ENCODE results near the gene SEMA3C.

SEMA3C gene

DNA sequence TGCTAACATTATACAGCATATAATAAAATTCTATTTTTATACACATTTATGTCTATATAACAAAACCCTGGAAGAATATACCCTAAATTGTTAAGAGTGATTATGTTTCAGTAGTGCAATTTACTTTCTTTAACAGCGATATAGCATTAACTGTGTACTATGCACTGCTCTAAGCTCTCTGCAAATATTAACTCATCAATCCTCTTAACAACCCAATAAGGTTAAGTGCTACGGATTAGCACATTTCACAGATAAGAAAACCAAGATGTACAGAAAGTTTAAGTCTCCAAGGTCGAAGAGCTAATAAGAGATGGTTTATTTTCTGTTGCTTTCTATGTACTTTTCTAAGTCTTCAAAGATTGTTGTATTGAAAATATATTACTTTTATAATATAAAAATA is 95.8 kb downstream of the SEMA3C start:
- H3K36me3 ChIP-seq (ENCODE audit: control insufficient read depth, low read length), result no peaks in the 10 kb centered on the region
- no peaks in the 10 kb centered on the region for H3K9me3 ChIP-seq (ENCODE audit: control insufficient read depth, insufficient read depth, low read length)
- no peaks in the 10 kb centered on the region for H4K20me1 ChIP-seq (ENCODE audit: control insufficient read depth, insufficient read depth, low read depth, low read length)
- no peaks in the 10 kb centered on the region; the same call in 1 of the 2 replicates for H3K9me2 ChIP-seq (replicated peaks; ENCODE audit: control insufficient read depth, low read length)
- H3K27ac ChIP-seq (ENCODE audit: low read depth, low read length), result no peak overlapping the region
- no peak for TF ChIP-seq EZH2phosphoT487 (IDR thresholded peaks at IDR 0.05; ENCODE audit: borderline replicate concordance, low read length)
- TF ChIP-seq, protein P1, sequence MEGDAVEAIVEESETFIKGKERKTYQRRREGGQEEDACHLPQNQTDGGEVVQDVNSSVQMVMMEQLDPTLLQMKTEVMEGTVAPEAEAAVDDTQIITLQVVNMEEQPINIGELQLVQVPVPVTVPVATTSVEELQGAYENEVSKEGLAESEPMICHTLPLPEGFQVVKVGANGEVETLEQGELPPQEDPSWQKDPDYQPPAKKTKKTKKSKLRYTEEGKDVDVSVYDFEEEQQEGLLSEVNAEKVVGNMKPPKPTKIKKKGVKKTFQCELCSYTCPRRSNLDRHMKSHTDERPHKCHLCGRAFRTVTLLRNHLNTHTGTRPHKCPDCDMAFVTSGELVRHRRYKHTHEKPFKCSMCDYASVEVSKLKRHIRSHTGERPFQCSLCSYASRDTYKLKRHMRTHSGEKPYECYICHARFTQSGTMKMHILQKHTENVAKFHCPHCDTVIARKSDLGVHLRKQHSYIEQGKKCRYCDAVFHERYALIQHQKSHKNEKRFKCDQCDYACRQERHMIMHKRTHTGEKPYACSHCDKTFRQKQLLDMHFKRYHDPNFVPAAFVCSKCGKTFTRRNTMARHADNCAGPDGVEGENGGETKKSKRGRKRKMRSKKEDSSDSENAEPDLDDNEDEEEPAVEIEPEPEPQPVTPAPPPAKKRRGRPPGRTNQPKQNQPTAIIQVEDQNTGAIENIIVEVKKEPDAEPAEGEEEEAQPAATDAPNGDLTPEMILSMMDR (IDR thresholded peaks at IDR 0.05; ENCODE audit: low read depth, low read length, poor library complexity, severe bottlenecking), result no peak
- no peak overlapping the region for H3K4me3 ChIP-seq (ENCODE audit: low read length)
- H3K4me2 ChIP-seq (ENCODE audit: low read length), result no peak overlapping the region
- no peaks in the 10 kb centered on the region for H3K27me3 ChIP-seq (ENCODE audit: control insufficient read depth, low read length)
- H3F3A ChIP-seq (ENCODE audit: control insufficient read depth, insufficient read depth), result no peaks in the 10 kb centered on the region
- H3K4me1 ChIP-seq (ENCODE audit: control insufficient read depth, low read length), result no peaks in the 10 kb centered on the region
- no peaks in the 10 kb centered on the region for H3K79me2 ChIP-seq (ENCODE audit: control insufficient read depth, low read length)

DNA sequence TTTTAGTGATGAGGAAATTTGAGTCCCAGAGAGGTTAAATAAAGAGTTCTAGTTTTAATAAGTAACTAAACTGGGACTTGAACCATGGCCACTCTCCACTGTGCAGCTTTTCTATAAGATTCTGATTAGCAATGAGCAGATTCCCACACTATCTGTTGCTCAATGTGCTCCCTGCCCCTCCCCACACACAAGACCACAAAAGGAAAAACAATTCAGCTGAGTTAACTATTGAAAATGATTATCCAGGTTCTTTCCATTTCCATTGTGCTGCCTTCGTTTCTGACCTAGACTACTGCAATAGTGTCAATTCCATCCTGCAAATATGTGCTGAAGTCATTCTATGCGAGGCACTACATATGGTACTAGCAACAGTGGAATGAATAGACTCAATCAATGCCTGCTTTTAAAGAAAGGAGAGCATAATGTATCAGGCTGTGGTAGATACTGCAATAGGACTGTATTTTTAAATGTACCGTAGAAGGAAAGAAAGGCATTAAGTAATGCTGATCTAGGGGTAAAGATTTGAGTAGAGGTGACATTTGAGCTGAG is 97.0 kb downstream of the SEMA3C start:
- Histone ChIP-seq H3K36me3 (ENCODE audit: control insufficient read depth, low read length) (no peaks in the 10 kb centered on the region), H4K20me1 (ENCODE audit: control insufficient read depth, insufficient read depth, low read depth, low read length) (no peaks in the 10 kb centered on the region), H3K27ac (ENCODE audit: low read depth, low read length) (no peak overlapping the region), H3F3A (ENCODE audit: control insufficient read depth, insufficient read depth) (no peaks in the 10 kb centered on the region), H3K9me2 (replicated peaks; ENCODE audit: control insufficient read depth, low read length) (no peaks in the 10 kb centered on the region; the same call in 1 of the 2 replicates), H3K4me1 (ENCODE audit: control insufficient read depth, low read length) (no peaks in the 10 kb centered on the region), H3K9me3 (ENCODE audit: control insufficient read depth, insufficient read depth, low read length) (no peaks in the 10 kb centered on the region), H3K27me3 (ENCODE audit: control insufficient read depth, low read length) (no peaks in the 10 kb centered on the region), H3K4me2 (ENCODE audit: low read length) (no peak overlapping the region), H3K4me3 (ENCODE audit: low read length) (no peak overlapping the region), H3K79me2 (ENCODE audit: control insufficient read depth, low read length) (no peaks in the 10 kb centered on the region)
- TF ChIP-seq, protein P1 (IDR thresholded peaks at IDR 0.05; ENCODE audit: low read depth, low read length, poor library complexity, severe bottlenecking), result no peak
- no peak for TF ChIP-seq EZH2phosphoT487 (IDR thresholded peaks at IDR 0.05; ENCODE audit: borderline replicate concordance, low read length)

DNA sequence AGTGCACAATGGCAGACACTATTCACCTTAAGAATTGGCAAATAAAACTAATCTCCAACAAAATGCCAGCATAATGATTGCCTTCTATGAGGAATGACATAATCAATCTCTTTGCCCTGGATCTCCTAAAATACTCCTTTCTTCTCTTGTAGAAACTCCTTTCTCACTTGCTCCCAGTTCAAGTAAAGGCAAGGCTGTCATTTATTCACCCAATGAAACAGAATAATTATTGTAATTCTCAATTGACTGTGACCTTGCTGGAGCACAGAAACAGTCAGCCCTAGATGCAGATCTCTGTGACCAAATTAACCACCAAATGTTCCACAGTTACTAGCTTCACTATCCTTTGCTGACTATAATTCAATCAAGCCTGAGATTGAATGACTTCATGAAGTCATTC is 99.3 kb downstream of the SEMA3C start:
- Histone ChIP-seq H3K4me1 (ENCODE audit: control insufficient read depth, low read length) (no peaks in the 10 kb centered on the region), H3K27me3 (ENCODE audit: control insufficient read depth, low read length) (no peaks in the 10 kb centered on the region), H3F3A (ENCODE audit: control insufficient read depth, insufficient read depth) (no peaks in the 10 kb centered on the region), H3K27ac (ENCODE audit: low read depth, low read length) (no peak overlapping the region), H3K4me3 (ENCODE audit: low read length) (no peak overlapping the region), H4K20me1 (ENCODE audit: control insufficient read depth, insufficient read depth, low read depth, low read length) (no peaks in the 10 kb centered on the region), H3K79me2 (ENCODE audit: control insufficient read depth, low read length) (no peaks in the 10 kb centered on the region), H3K36me3 (ENCODE audit: control insufficient read depth, low read length) (no peaks in the 10 kb centered on the region), H3K9me3 (ENCODE audit: control insufficient read depth, insufficient read depth, low read length) (no peaks in the 10 kb centered on the region), H3K4me2 (ENCODE audit: low read length) (no peak overlapping the region), H3K9me2 (replicated peaks; ENCODE audit: control insufficient read depth, low read length) (no peaks in the 10 kb centered on the region)
- no peak for TF ChIP-seq EZH2phosphoT487 (IDR thresholded peaks at IDR 0.05; ENCODE audit: borderline replicate concordance, low read length)

DNA sequence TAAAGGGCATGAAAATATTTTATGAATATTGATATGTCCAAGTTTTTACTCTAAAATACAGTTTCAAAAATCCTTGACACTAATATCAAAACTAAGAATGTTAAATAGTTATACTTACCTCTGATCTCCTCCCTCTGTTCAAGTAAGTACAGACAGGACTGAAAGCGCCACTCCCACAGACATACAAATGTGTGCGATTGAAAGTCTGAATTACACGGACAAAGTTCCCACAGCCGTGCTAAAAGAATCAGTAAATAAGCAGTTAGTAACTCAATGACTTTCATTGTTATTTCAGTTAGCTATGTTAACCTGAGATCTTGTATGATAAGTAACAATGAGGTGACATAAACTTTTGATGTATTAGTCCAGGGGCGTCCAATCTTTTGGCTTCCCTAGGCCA is 100.7 kb downstream of the SEMA3C start:
- Histone ChIP-seq H3K9me2 (replicated peaks; ENCODE audit: control insufficient read depth, low read length) (no peaks in the 10 kb centered on the region), H3K9me3 (ENCODE audit: control insufficient read depth, insufficient read depth, low read length) (no peaks in the 10 kb centered on the region), H4K20me1 (ENCODE audit: control insufficient read depth, insufficient read depth, low read depth, low read length) (no peaks in the 10 kb centered on the region), H3K79me2 (ENCODE audit: control insufficient read depth, low read length) (no peaks in the 10 kb centered on the region), H3K27me3 (ENCODE audit: control insufficient read depth, low read length) (no peaks in the 10 kb centered on the region), H3F3A (ENCODE audit: control insufficient read depth, insufficient read depth) (no peaks in the 10 kb centered on the region), H3K27ac (ENCODE audit: low read depth, low read length) (no peak overlapping the region), H3K4me3 (ENCODE audit: low read length) (no peak overlapping the region), H3K36me3 (ENCODE audit: control insufficient read depth, low read length) (no peaks in the 10 kb centered on the region), H3K4me1 (ENCODE audit: control insufficient read depth, low read length) (no peaks in the 10 kb centered on the region), H3K4me2 (ENCODE audit: low read length) (no peak overlapping the region)
- TF ChIP-seq, protein P1 (IDR thresholded peaks at IDR 0.05; ENCODE audit: low read depth, low read length, poor library complexity, severe bottlenecking), result no peak
- no peak for TF ChIP-seq EZH2phosphoT487 (IDR thresholded peaks at IDR 0.05; ENCODE audit: borderline replicate concordance, low read length)

Measured in DOHH2 (cell line).